HFFc6 (cell line): Measurements from ENCODE around the gene ST6GAL1. TPM values are rescaled to one million over a fixed set of nuclear protein-coding genes. Genes with fewer than 3 reads are reported as not detected.

Experiments
- DNase-seq: peaks from one replicate; pipeline ENCODE4 v3.0.0-alpha.2; 2018
- H3K27ac Mint-ChIP-seq: 2 replicates; pipeline ENCODE4 v1.8.0; 2020; ENCODE audit warnings: mild to moderate bottlenecking, mixed read lengths
- H3K27me3 Mint-ChIP-seq: 2 replicates; pipeline ENCODE4 v1.8.0; 2021; ENCODE audit warnings: mild to moderate bottlenecking, moderate library complexity, mixed read lengths; ENCODE audit not compliant: insufficient read depth
- H3K36me3 Mint-ChIP-seq: 2 replicates; pipeline ENCODE4 v1.8.0; 2021; ENCODE audit warnings: low read depth, mixed read lengths
- H3K4me1 Mint-ChIP-seq: 2 replicates; pipeline ENCODE4 v1.8.0; 2020; ENCODE audit warnings: low read depth, mixed read lengths
- H3K4me3 Mint-ChIP-seq: 2 replicates; pipeline ENCODE4 v1.8.0; 2020; ENCODE audit warnings: mild to moderate bottlenecking, moderate library complexity, mixed read lengths
- H3K9me3 Mint-ChIP-seq: 2 replicates; pipeline ENCODE4 v1.8.0; 2020; ENCODE audit warnings: mild to moderate bottlenecking, mixed read lengths
- CTCF ChIP-seq: fragments of 200-600 bp; sonication (generic); IDR thresholded peaks from 2 replicates; pipeline ENCODE4 v1.5.0; 2021; ENCODE audit warnings: antibody characterized with exemption, mild to moderate bottlenecking
- total RNA-seq, 6 experiments: library from RNA; stranded (reverse); fragmentation: NEBNext Ultra II Directional; extraction: Animal tissue kit (Norgen Biotek cat#: 25700); gene quantifications; 2 replicates in 1 of 6; 3 replicates in 5 of 6; pipeline ENCODE4 v1.2.3, GENCODE V29; 2021

ST6GAL1 gene
- total RNA-seq, 6 experiments from 2014 or later, result 0.88 to 2.6 (median 1.9) TPM

GRCh38 chr3:186985661-186986364, 55.5 kb downstream of the ST6GAL1 start:
- Mint-ChIP-seq H3K27me3 (peaks cover 23% of the 10 kb centered on the region), H3K9me3 (no peaks in the 10 kb centered on the region), H3K36me3 (no peaks in the 10 kb centered on the region), H3K4me1 (peaks cover 1% of the 10 kb centered on the region; the same call in 1 of the 2 replicates), H3K27ac (no peak overlapping the region), H3K4me3 (no peak overlapping the region)
- no peak for TF ChIP-seq CTCF
- DNase-seq, result no peak

GRCh38 chr3:186986406-186986805, 56.1 kb downstream of the ST6GAL1 start:
- Mint-ChIP-seq H3K4me3 (no peak overlapping the region), H3K4me1 (peaks cover 5% of the 10 kb centered on the region; the same call in 1 of the 2 replicates), H3K9me3 (no peaks in the 10 kb centered on the region), H3K27me3 (peaks cover 20% of the 10 kb centered on the region), H3K36me3 (no peaks in the 10 kb centered on the region), H3K27ac (no peak overlapping the region)
- DNase-seq, result no peak
- TF ChIP-seq CTCF, result no peak

GRCh38 chr3:186986816-186987215, 56.5 kb downstream of the ST6GAL1 start:
- Mint-ChIP-seq H3K36me3 (no peaks in the 10 kb centered on the region), H3K4me1 (peaks cover 5% of the 10 kb centered on the region; the same call in 1 of the 2 replicates), H3K9me3 (no peaks in the 10 kb centered on the region), H3K4me3 (no peak overlapping the region), H3K27ac (no peak overlapping the region), H3K27me3 (peaks cover 20% of the 10 kb centered on the region)
- no peak for TF ChIP-seq CTCF
- DNase-seq, result no peak

- no peak for TF ChIP-seq CTCF
- Mint-ChIP-seq H3K4me1 (peaks cover 5% of the 10 kb centered on the region; the same call in 1 of the 2 replicates), H3K36me3 (no peaks in the 10 kb centered on the region), H3K27ac (no peak overlapping the region), H3K9me3 (no peaks in the 10 kb centered on the region), H3K27me3 (peaks cover 16% of the 10 kb centered on the region), H3K4me3 (no peak overlapping the region)
- no peak for DNase-seq
Measured at GRCh38 chr3:186988806-186989205, 58.5 kb downstream of the ST6GAL1 start.

GRCh38 chr3:186989429-186989828, 59.1 kb downstream of the ST6GAL1 start:
- DNase-seq, result no peak
- Mint-ChIP-seq H3K27ac (no peak overlapping the region), H3K36me3 (no peaks in the 10 kb centered on the region), H3K27me3 (peaks cover 11% of the 10 kb centered on the region), H3K9me3 (no peaks in the 10 kb centered on the region), H3K4me1 (peaks cover 9% of the 10 kb centered on the region), H3K4me3 (no peak overlapping the region)
- TF ChIP-seq CTCF, result no peak
